Gastroesophageal sphincter (tissue), 4 donors: ENCODE data around the gene OR10H2. TPM values are rescaled to one million over a fixed set of nuclear protein-coding genes. Genes with fewer than 3 reads are reported as not detected.
"Not testable (repeated sequence)": the region's sequence is repeated elsewhere in the genome, so short reads cannot be mapped to it uniquely, and the experiment has no call there.

ENCODE experiments used
- ATAC-seq: fragments of 150-250 bp; one replicate; pipeline ENCODE4 v1.9.1; 2016; ENCODE audit warnings: mild to moderate bottlenecking, moderate library complexity
- H3K27ac ChIP-seq, 4 donors: fragments of 200-600 bp; sonication (generic) in 3 of 4; 1 replicate in 3 of 4; 2 replicates in 1 of 4; pipeline ENCODE4 v1.5.1; 2016 to 2019
- H3K27me3 ChIP-seq: fragments of 200-600 bp; sonication (generic); one replicate; pipeline ENCODE4 v1.5.1; 2019
- H3K36me3 ChIP-seq, 2 donors: fragments of 200-600 bp; sonication (generic); one replicate each; pipeline ENCODE4 v1.5.1; 2019; ENCODE audit warnings: control low read depth in 1 of 2
- H3K4me1 ChIP-seq, 3 donors: fragments of 200-600 bp; sonication (generic); 1 replicate in 2 of 3; 2 replicates in 1 of 3; pipeline ENCODE4 v1.5.1; 2016 to 2019; ENCODE audit warnings: control low read depth in 2 of 3
- H3K4me3 ChIP-seq, 2 donors: fragments of 200-600 bp; sonication (generic); one replicate each; pipeline ENCODE4 v1.5.1; 2019; ENCODE audit warnings: mild to moderate bottlenecking in 1 of 2, moderate library complexity in 1 of 2
- H3K9me3 ChIP-seq, 3 donors: fragments of 200-600 bp; sonication (generic); one replicate each; pipeline ENCODE4 v1.5.1; 2017 to 2019; ENCODE audit warnings: control low read depth in 2 of 3
- EP300 ChIP-seq: sonication (generic); formaldehyde crosslinking; IDR thresholded peaks from one replicate; pipeline ENCODE4 v1.6.1; 2017; ENCODE audit warnings: antibody characterized with exemption, mild to moderate bottlenecking
- POLR2A ChIP-seq, 2 donors: fragments of 450-650 bp; IDR thresholded peaks; one replicate each; pipeline ENCODE4 v1.6.1; 2017; ENCODE audit warnings: antibody characterized with exemption in 2 of 2, mild to moderate bottlenecking in 2 of 2, moderate library complexity in 1 of 2
- POLR2AphosphoS5 ChIP-seq: sonication (generic); formaldehyde crosslinking; IDR thresholded peaks from one replicate; pipeline ENCODE4 v1.6.1; 2017; ENCODE audit warnings: antibody characterized with exemption
- WGBS, 2 donors: methylation state at CpG; one replicate each; pipeline ENCODE4 v1.1.5; 2018; ENCODE audit warnings: low coverage in 1 of 2; 5-methylcytosine and 5-hydroxymethylcytosine counted together
- total RNA-seq, 4 donors: library from RNA; depleted of rRNA; stranded (reverse); fragments of >200 nt; gene quantifications; one replicate each; pipeline ENCODE4 v1.1.0, GENCODE V29; 2016
- TF ChIP-seq, protein P1 (sequence below), 4 experiments: fragments of 200-600 bp in 2 of 4; fragments of 450-650 bp in 2 of 4; sonication (generic) in 1 of 4; IDR thresholded peaks; one replicate each; pipeline ENCODE4 v1.5.1; 2017 to 2019; ENCODE audit warnings: antibody characterized with exemption in 4 of 4, mild to moderate bottlenecking in 2 of 4, moderate library complexity in 2 of 4

The OR10H2 gene
- total RNA-seq, 4 donors from 2014 or later: not detected

DNA sequence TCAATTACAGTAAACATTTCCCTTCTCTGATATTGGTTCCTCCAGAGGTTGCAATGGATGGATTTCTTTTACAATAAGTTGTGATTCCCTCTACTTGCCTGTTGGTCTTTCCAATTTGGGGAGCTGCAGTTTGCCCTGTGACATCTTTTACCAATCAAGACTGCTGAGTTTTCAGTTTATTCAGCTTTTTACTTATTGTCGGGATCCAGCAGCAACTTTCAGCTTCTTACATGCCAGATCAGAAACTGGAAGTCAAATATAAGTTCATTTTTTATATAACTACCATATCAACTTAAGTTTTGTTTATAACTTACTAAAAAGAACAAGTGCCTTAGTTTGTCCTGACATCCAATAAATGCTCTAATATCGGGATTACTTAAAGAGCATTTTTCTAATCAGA, 20.4 kb downstream of the OR10H2 start:
- TF ChIP-seq POLR2A (IDR thresholded peaks at IDR 0.05): no peak
- TF ChIP-seq EP300: no peak
- TF ChIP-seq POLR2AphosphoS5: no peak
- TF ChIP-seq, protein P1, sequence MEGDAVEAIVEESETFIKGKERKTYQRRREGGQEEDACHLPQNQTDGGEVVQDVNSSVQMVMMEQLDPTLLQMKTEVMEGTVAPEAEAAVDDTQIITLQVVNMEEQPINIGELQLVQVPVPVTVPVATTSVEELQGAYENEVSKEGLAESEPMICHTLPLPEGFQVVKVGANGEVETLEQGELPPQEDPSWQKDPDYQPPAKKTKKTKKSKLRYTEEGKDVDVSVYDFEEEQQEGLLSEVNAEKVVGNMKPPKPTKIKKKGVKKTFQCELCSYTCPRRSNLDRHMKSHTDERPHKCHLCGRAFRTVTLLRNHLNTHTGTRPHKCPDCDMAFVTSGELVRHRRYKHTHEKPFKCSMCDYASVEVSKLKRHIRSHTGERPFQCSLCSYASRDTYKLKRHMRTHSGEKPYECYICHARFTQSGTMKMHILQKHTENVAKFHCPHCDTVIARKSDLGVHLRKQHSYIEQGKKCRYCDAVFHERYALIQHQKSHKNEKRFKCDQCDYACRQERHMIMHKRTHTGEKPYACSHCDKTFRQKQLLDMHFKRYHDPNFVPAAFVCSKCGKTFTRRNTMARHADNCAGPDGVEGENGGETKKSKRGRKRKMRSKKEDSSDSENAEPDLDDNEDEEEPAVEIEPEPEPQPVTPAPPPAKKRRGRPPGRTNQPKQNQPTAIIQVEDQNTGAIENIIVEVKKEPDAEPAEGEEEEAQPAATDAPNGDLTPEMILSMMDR (IDR thresholded peaks at IDR 0.05): no peak
- 81 to 89% methylated on average over 1 to 2 of the region's 2 CpGs for WGBS, 2 donors
- no peak overlapping the region for H3K4me3 ChIP-seq
- no peaks in the 10 kb centered on the region for H3K4me1 ChIP-seq
- ATAC-seq: no peak
- no peaks in the 10 kb centered on the region for H3K9me3 ChIP-seq
- no peaks in the 10 kb centered on the region for H3K36me3 ChIP-seq
- H3K27me3 ChIP-seq: peaks cover 51% of the 10 kb centered on the region
- no peak overlapping the region for H3K27ac ChIP-seq

DNA sequence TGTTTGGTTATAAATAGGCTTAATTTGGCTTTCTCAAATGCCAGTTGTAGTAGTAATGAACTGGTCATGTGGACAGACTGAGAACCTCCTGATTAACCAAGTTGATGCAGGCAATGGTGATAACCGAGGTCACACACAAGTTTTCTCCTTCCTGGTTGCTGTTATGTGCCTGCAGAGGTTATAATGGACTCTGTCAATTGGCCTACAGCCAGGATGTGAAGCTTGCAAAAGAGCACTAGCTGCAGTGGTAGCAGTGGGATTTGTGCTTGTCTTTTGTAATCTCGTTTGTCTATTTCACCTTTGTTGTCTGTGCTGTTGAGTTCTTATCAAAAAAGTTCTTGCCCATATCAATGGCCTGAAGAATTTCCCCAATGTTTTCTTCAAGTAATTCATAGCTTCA, 30.6 kb downstream of the OR10H2 start:
- Histone ChIP-seq H3K36me3 (no peaks in the 10 kb centered on the region), H3K27ac (no peak overlapping the region), H3K27me3 (peaks cover 46% of the 10 kb centered on the region), H3K4me1 (no peaks in the 10 kb centered on the region), H3K4me3 (no peak overlapping the region), H3K9me3 (peaks cover 0 to 8% (median 0%) of the 10 kb centered on the region in 3 donors)
- no peak for TF ChIP-seq POLR2A (IDR thresholded peaks at IDR 0.05)
- TF ChIP-seq, protein P1 (IDR thresholded peaks at IDR 0.05): no peak
- TF ChIP-seq EP300: no peak
- no peak for TF ChIP-seq POLR2AphosphoS5
- WGBS, 2 donors: 56 to 75% methylated on average over 1 to 2 of the region's 2 CpGs
- no peak for ATAC-seq

DNA sequence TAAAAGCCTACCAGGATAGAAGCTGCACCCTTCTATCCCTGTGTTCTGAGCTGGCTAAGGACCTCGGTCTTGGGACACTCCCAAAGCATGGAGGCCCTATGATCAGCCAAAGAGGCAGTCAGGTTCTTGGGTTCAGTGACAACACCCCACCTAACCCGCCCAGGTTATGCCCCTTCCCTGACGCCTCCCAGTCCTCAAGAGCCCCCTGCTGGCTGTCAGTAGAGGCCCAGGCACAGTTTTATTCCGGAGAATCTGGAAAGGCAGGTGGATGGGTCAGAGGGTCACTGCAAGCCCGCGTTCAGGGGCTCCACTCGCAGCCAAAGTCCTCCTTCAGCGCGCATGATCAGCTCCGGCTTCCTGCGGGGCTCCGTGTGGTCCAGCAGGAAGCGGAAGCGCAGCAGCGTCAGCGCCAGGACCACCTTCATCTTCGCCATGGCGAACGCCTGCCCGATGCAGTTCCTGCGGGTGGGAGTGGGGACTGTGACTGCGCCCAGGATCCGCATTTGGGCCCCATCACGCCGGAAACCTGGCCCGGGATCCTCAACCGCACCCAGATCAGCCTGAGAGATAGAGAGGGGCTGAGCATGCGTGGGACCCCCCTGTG, 32.2 kb downstream of the OR10H2 start:
- Histone ChIP-seq H3K27me3 (peaks cover 47% of the 10 kb centered on the region), H3K36me3 (no peaks in the 10 kb centered on the region), H3K27ac (no peak overlapping the region), H3K4me1 (no peaks in the 10 kb centered on the region), H3K4me3 (no peak overlapping the region), H3K9me3 (peaks cover 0 to 8% (median 0%) of the 10 kb centered on the region in 3 donors)
- 10% methylated on average over 3 of the region's 28 CpGs; no CpG with 5 or more reads in 1 of the 2 donors for WGBS, 2 donors
- ATAC-seq: no peak
- TF ChIP-seq POLR2AphosphoS5 (no peak), POLR2A (IDR thresholded peaks at IDR 0.05) (no peak)
- TF ChIP-seq, protein P1 (IDR thresholded peaks at IDR 0.05): peak in 1 of 4 experiments; percentile 15

DNA sequence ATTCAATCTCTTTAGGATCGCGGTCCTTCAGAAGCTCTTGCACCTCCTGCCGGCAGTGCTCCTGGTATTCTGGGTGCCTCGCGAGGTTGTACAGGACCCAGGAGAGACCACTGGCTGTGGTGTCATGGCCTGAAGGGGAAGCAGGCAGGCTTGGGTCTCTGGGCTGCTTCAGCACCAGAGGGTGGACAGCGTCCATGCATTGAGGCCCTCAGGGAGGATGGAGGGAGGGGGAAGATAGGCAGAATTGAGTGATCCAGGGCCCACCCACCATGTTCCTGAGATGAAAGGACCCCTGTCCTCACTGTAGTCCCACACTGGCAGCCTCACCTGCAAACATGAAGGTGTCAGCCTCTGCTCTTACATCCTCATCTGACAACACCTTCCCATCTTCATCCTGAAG, 41.8 kb downstream of the OR10H2 start:
- Histone ChIP-seq H3K9me3 (peaks cover 0 to 8% (median 0%) of the 10 kb centered on the region in 3 donors), H3K27ac (no peak overlapping the region), H3K4me1 (no peaks in the 10 kb centered on the region), H3K4me3 (no peak overlapping the region), H3K27me3 (peaks cover 3% of the 10 kb centered on the region), H3K36me3 (peaks cover 0 to 25% of the 10 kb centered on the region in 2 donors)
- no peak for ATAC-seq
- 80% methylated on average over 2 of the region's 6 CpGs; no CpG with 5 or more reads in 1 of the 2 donors for WGBS, 2 donors
- no peak for TF ChIP-seq POLR2A (IDR thresholded peaks at IDR 0.05)
- TF ChIP-seq EP300: no peak
- no peak for TF ChIP-seq POLR2AphosphoS5
- TF ChIP-seq, protein P1 (IDR thresholded peaks at IDR 0.05): no peak

DNA sequence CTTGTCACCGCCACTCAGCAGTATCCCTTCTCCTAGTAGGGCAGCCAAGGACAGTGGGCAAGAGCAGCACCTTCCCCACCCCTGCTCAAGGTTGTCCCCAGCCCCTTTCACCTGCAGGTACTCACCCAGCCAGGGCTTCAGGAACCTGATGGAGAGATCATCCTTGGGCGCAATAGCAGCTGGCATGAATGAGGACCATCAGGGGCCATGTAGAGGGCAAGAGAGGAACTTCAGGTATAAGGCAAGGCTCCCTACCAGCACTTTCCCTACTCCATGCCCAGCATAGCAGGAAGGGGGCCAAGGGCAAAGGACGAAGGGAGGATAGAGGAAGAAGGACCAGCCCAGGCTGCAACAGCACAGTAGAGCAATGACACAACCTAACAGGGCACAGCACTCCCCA, 46.3 kb downstream of the OR10H2 start:
- 14 to 20% methylated on average over 1 of the region's 3 CpGs for WGBS, 2 donors
- ATAC-seq, H3K4me1 ChIP-seq: not testable (repeated sequence)

More for the DNA sequence above, 46.3 kb downstream of the OR10H2 start:
- H3K36me3 ChIP-seq: peaks cover 0 to 18% of the 10 kb centered on the region in 2 donors
- not testable (repeated sequence) for H3K27ac ChIP-seq, H3K27me3 ChIP-seq, H3K9me3 ChIP-seq, H3K4me3 ChIP-seq
